ENCODE results near the gene RPS6KC1.
"Not testable (repeated sequence)": the region's sequence is repeated elsewhere in the genome, so short reads cannot be mapped to it uniquely, and the experiment has no call there.

RPS6KC1 gene

DNA sequence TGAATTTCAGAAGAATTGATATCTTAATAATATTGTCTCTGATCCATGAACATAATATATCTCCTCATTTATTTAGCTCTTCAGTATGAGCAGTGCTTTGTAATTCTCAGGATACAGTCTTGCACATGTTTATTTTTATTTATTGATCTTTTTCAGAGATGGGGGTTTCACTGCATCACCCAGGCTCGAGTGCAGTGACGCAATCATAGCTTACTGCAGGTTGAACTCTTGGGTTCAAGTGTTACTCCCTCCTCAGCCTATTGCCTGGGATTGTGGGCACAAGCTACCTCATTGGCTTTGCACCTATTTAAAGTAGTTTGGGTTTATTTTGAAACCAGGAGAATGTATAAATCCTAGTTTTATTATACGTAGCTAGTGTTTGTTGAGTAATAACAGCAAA, 4.7 kb downstream of the RPS6KC1 start:
- DNase-seq (ENCODE audit: low read depth in 2 of 2), result no peak

DNA sequence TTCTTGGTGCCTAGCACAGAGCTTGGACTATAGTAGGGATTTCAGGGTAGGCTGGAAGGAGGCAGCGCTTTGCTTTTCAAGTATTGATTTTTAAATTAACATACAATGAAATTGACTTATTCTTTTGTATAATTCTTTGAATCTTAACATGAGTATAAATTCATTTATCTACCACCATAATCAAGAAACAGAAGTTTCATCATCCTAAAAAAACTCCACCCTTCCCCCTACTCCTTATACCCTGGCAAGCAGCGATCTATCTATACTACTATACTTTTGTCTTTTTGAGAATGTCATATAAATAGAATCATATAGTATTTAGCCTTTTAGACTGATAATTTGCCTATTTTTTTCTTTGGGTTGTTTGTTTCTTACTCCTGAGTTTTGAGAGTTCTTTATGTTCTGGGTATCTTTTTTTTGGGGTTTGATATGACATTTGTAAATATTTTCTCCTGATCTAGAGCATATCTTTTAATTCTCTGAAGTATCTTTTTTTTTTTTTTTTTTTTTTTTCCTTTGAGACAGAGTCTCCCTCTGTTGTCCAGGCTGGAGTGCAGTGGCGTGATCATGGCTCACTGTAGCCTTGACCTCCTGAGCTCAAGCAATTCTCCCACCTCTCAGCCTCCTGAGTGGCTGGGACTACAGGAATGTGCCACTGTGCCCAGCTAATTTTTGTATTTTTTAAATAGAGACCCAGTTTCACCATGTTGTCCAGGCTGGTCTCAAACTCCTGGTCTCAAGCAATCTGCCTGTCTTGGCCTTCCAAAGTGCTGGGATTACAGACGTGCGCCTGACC, 6.4 kb downstream of the RPS6KC1 start:
- no peak for DNase-seq (ENCODE audit: low read depth in 2 of 2)

DNA sequence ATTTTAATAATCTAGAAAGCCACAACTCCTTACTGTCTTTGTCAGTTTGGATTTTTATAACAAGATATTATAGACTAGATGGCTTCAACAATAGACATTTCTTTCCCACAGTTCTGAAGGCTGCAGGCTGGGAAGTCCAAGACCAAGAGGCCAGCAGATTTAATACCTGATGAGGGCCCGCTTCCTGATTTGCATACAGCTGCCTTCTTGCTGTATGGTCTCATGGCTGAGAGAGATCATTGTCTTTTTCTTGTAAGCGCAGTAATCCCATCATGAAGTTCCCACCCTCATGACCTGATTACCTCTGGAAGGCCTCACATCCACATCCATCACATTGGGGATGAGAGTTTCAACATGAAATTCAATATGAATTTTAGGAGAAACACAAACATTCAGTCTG, 9.8 kb downstream of the RPS6KC1 start:
- no peak for DNase-seq (ENCODE audit: low read depth in 2 of 2)

DNA sequence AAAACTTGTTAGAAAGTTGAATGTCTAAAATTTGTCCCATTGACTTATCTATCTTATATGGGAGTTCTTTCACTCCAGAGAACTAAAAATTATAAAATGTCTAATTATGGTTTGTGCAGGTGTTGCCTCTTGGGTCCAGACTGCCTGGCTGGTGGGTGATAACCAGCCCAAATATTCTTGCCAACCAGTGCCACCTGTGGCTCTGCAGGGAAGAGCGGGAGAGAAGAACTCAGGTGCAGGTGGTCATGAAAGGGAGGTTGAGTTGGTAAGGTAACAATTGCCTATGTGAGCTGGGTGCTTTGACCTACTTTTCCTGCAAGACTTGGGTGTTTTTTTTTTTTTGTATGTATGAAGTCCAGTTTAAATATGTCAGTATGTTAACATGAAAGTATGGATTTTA, 10.2 kb downstream of the RPS6KC1 start:
- no peak for DNase-seq (ENCODE audit: low read depth in 2 of 2)

DNA sequence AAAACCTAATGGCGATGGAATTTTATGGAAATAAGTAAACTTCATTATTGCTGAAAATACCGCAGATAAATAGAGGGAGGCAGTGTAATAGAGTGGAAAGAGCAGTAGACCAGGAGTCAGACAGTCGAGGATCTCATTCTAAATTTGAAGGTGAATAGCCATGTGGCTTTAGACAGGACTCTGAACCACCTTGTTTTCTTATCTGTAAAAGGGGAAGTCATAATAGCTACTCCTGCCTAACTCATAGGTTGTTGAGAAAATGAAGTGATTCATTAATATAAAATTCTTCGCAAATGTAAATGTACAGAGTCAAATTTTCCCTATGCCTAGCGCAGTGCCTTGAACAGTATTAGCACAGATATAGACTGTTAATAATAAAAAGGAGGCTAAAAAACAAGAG, 14.8 kb downstream of the RPS6KC1 start:
- DNase-seq (ENCODE audit: low read depth in 2 of 2), result no peak

DNA sequence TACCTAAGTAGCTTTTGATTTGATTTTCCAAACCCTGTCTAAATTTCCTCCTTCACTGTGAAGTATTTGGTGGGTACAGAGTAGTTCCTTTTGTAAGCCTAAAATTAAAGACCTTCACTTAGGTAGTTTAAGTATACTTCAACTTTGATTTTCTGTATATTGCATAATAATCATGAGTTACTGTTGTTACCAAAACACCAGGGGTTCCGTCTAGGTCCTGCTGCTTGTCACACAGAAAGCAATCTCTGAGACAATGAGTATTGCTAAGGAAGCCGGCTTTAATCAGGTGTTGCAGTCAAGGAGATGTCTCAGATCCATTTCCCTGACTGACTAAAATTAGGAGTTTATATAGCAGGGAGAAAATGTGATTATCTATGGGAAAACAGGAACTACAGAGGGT, 15.3 kb downstream of the RPS6KC1 start:
- DNase-seq (ENCODE audit: low read depth in 2 of 2), result no peak

DNA sequence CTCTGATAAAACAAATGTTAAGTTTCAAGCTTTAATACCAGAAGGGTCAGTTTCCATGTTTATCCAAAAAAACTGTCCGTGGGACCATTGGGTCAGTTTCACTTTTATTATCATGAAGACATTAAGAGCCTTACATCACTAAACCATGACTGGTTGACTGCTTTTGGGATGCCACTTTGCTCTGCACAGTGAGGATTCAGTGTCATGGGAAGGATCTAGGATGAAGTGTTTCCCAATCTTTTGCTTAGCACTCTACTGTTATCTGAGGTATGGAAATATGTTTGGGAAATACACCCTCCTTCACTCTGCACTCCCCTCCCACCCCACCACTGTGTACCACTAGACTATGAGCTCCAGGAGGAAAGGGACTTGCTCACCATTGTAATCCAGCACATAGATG, 16.3 kb downstream of the RPS6KC1 start:
- DNase-seq (ENCODE audit: low read depth in 2 of 2), result no peak

DNA sequence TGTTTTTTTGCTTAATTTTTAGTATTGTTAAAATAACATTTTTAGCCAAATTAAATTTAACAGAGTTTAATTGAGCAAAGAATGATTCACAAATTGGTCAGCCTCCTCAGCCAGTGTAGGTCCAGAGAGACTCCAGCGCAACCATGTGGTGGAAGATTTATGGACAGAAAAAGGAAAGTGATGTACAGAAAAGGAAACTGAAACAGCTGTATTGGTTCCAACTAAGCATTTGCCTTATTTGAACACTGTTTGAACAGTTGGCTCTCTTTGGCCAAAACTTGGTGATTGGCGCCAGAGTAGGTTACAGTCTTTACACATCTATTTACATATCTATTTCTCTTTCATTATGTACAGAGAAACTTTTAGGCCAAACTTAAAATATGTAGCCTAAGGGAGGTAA, 19.4 kb downstream of the RPS6KC1 start:
- DNase-seq (ENCODE audit: low read depth in 2 of 2), result peak in 1 of 2 donors; percentile 5

DNA sequence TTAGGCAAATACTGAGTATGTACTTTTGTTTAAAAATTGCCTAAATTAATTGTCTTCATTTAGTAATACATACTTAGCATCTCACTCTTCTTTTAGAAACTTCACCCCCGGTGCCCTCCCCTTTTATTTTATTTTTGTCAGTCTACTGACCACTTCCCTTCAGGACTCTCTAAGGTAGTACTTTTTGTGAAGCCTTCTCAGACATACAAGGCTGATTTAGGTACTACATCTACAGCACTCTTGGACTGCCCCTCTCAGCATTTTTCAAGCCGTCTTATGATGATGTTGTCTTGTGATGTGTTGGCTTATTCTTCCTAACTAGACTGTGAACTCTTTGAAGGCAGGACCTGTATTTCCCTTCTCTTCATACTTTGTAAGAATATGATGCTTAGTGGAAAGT, 24.7 kb downstream of the RPS6KC1 start:
- DNase-seq (ENCODE audit: low read depth in 2 of 2), result no peak

DNA sequence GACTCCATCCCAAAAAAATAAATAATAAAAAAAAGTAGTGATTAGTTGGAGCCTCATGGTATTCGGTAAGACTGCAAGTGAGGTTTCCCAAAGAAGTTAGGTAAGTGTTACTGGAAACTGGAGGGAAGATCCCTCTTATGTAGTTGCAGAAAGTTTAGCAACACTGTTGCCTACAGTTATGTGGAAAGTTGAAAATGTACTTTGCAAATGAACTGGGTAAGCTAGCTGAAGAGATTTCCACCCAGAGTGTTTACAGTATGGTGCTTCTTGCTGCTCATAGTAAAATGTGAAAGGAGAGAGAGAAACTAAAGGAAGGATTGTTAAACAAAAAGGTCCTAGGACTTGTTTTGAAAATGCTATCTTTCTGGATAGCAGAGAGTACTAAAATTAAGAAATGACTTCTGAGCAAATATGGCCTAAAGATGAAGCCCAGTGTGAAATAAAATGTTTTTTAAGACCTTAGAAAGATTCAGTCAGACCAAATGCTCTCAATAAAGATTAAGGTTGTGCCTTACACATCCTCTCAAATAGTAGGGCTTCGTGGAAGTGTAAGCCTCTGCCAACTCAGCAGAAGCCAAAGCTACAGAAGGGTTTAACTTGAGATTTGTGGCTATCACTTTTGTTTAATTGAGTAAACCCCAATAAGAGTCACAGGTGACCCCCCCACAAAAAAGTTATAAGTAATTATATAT, 31.5 kb downstream of the RPS6KC1 start:
- DNase-seq (ENCODE audit: low read depth in 2 of 2), result no peak

DNA sequence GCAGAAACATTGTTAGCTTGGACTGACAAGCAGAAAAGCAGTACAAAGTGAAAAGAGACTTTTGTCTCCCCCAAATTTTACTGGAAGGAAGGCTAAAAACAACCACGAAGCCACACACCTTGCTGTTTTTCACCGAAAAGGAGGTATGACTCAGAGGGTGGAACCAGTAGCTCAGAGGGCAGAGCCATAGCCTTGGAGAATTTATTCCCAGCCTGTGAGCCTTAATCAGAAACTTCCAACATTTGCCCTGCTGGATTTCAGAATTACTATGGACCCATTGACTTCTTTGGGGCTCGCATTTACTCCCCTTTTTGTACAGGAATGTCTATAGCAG, 32.0 kb downstream of the RPS6KC1 start:
- DNase-seq (ENCODE audit: low read depth in 2 of 2), result no peak

DNA sequence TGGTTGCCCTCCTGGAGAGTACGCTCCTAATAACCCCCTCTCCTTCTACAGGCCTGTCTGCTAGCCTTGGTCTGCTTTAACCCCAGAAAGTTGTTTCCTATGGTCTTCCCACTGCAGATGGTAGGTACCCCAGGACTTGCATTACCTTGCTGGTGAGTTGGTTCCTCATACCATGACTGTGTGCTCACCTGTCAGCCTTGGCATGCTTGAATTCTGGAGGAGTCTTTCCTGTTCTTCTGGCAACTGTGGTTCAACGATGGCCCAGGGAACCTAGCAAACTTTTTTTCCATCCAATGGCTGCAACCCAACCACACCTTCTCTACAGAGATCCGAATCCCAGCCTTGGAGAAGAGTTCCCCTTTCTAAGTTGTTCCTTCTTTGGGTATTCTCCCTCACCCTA, 36.9 kb downstream of the RPS6KC1 start:
- DNase-seq (ENCODE audit: low read depth in 2 of 2), result no peak

DNA sequence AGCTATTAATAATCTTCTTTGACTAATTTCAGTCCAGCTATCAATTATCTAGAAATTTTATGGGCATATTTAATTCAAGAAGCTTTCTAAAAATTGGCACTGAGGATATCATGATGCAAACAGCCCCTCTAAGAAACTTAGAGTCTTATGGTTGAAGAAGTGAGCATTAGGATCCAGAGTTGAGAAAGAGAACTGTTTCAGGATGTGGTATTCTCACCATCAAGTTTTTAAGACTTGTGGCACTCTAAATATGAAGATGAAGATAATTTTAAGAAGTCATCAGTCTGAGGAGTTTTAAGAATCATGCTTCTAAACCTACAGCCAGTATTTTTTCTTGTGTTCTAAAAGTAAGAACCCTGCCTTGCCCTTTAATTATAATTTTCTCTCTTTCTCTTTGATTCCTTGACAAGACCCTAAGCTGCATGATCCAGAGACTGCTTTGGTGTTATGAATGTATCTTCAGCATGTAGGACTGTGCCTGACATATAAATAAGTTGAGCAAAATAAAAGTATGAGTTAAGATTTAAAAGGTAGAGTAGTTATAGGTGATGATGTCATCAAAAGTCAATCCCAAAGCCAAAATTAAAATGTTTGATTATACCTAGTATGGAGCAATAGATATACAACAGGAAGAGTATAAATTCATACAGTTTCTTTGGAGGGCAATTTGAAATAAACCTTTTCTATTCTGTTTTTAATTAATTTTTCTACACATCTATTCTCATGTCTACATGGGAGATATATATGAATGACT, 39.1 kb downstream of the RPS6KC1 start:
- no peak for DNase-seq (ENCODE audit: low read depth in 2 of 2)

DNA sequence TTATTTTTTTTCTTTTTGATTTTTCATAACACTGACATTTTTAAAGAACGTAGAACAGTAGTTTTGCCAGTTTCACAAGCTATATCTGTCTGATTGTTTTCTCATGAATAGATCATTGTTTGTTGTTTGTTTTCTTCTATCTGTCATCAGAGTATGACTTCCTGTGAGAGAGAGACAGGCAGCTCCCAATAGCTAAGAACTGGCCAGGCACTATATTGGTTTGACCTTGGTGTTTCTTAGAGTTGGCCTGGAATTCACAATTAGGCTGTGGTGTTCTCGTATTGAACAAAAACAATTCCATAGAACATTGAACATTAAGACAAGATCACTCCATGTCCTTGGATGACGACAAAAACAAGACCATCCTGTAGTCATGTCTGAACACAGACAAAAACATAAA, 43.4 kb downstream of the RPS6KC1 start:
- DNase-seq (ENCODE audit: low read depth in 2 of 2), result no peak

DNA sequence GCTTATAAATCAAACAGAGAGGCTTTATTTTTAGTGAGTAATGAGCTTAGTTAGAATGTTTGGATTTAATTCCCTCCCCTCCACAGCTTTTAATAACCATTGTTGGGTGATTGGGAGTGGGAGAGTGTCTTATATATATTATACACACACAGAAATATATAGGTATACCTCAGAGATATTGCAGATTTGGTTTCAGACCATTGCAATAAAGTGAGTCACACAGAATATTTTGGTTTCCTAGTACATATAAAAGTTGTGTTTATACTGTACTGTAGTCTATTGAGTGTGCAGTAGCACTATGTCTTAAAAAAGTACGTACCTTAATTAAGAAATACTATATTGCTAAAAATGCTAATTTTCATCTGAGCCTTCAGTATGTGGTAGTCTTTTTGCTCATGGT, 44.4 kb downstream of the RPS6KC1 start:
- no peak for DNase-seq (ENCODE audit: low read depth in 2 of 2)

DNA sequence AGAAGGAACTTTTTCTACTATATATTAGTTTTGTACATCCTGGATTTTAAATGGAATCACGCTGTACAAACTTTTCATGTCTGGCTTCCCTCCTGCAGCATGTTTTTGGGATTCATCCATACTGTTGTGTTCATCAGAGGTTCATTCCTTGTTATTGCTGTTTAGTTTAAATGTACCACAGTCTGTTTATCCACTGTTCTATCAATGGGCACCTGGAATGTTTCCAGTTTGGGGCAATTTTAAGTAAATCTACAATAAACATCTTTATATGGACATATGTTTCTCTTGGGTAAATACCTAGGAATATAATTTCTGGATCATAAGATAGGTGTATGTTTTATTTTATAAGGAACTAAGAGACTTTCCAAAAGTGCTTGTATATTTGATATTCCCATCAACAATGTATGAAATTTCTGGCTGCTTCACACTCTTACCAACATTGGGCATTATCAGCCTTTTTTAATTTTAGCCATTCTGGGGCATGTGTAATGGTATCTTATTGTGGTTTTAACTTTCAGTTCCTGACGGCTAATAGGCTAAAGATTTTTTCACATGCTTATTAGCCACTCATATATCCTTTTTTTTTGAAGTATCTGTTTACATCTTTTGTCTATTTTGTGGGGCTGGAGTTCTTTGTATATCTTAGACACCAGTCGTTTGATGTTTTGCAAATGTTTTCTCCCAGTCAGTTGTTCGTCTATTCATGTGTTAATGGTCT, 48.8 kb downstream of the RPS6KC1 start:
- no peak for DNase-seq (ENCODE audit: low read depth in 2 of 2)

DNA sequence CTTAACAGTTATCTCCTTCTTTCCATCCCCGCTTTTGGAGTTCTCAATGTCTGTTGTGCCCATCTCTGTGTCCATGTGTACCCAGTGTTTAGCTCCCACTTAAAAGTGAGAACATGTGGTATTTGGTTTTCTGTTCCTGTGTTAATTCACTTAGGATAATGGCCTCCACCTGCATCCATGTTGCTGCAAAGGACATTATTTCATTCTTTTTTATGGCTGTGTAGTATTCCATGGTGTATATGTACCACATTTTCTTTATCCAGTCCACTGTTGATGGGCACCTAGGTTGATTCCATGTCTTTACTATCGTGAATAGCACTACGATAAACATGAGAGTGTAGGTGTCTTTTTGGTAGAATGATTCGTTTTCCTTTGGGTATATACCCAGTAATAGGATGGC, 49.5 kb downstream of the RPS6KC1 start:
- not testable (repeated sequence) for DNase-seq (ENCODE audit: low read depth in 2 of 2)

DNA sequence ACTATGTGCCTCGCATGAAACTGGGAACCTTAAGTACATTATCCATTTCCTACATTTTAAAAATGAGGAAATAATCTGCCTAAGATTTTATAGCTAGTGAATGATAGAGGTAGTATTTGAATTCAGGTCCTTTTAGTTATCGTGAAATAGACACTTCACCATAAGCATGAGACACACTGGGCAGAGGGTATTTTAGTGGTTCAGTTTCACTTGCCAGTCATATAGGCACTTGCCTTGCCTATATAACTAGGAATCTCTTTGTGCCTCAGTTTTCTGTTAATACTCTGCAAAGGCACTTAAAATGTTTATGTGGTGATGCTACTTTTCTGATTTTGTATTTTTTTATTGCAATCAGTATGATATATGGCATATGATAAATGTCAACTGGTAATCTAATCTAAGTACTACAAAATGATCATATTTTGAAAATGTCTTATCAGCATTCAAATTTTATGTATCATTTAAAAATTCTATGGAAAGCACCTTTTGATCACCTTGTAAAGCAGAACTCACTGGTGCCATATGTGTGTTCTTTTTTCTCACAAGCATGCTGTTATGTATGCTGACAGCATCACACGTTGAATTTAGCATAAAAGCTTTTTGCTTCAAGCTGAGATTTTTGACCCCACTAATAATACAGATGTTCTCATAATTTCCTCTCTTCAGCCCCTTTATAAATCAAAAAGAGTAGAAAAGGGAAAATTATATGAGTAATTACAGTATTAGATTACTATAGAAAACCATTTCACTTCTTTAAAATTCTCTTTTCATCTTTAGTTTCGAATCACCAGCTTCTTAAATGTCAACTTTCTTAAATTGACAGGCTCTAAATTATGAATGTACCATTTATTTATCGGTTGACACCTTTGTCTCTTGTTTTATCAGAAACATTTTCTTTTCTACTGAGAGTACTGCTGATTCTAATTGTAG, 52.6 kb downstream of the RPS6KC1 start:
- no peak for DNase-seq (ENCODE audit: low read depth in 2 of 2)

DNA sequence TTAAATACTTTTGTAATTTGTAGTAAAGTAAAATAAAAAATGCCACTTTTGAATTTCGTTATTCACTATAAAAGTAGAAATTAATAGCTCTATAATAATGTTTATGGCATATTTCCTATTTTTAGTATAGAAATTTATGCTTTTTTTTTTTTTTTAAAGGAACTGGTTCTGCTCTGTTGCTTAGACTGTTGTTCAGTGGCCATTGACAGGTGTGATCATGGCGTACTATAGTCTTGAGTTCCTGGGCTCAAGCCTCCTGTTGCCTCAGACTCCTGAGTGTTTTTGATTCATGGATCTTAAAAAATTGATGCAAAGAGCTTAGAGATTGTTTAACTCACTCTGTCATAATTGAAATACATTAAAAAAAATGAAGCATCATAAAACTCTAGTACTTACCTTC, 53.6 kb downstream of the RPS6KC1 start:
- DNase-seq (ENCODE audit: low read depth in 2 of 2), result no peak

DNA sequence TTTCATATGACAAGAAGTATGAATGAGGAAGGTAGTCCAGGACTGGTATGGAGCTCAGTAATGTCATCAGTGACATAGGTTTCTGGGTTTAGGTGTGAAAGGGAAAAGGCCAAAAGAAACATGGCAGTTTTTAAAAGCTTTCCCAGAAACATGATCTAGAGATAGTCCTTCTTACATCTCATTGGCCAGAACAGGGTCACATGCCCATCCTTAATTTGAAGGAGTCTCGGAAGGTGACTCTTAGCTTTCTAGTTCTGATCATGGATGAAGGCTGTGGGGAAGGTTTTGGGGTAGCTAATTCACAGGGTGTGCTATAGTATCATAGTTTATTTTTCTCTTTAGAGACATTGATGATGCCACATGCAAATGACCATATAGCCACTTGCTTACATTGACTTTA, 55.3 kb downstream of the RPS6KC1 start:
- no peak for DNase-seq (ENCODE audit: low read depth in 2 of 2)

DNA sequence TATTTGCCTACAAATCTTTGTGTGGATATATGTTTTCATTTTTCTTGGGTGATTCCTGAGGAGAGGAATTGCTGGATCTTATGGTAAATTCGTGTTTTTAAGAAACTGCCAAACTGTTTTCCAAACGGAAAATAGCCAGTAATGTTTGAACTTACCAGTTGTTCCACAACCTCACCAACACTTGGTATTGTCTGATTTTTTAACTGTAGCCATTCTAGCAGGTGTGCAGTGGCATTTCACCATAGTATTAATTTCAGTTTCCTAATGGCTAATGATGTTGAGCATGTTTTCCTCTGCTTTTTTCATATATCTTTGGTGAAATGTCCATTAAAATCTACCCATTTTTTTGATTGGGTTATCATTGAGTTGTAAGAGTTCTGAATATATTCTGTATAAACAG, 56.6 kb downstream of the RPS6KC1 start:
- no peak for DNase-seq (ENCODE audit: low read depth in 2 of 2)
